Body of pancreas (tissue), 4 donors: Measurements from ENCODE around the gene PRPSAP2.

Experiments used
- CTCF ChIP-seq, 7 experiments: fragments of 450-650 bp in 4 of 7; fragments of 200-600 bp in 3 of 7; sonication (generic) in 3 of 7; IDR thresholded peaks; one replicate each; pipeline ENCODE4 v1.5.1; 2016 to 2019; ENCODE audit warnings: antibody characterized with exemption in 7 of 7
- POLR2A ChIP-seq, 3 donors: fragments of 450-650 bp; IDR thresholded peaks; one replicate each; pipeline ENCODE4 v1.6.1; 2016; ENCODE audit warnings: antibody characterized with exemption in 3 of 3, mild to moderate bottlenecking in 2 of 3

GRCh38 chr17:18904482-18904881 is 46.6 kb downstream of the PRPSAP2 start:
- no peak for TF ChIP-seq CTCF (IDR thresholded peaks at IDR 0.05)
- TF ChIP-seq POLR2A (IDR thresholded peaks at IDR 0.05) = no peak
